IMR-90 (cell line): Measurements from ENCODE around the gene TMEM252. TPM values are rescaled to one million over a fixed set of nuclear protein-coding genes. Genes with fewer than 3 reads are reported as not detected.

Experiments
- ATAC-seq: fragments of 200-7000 bp; cut with Tn5 transposase; 2 replicates; pipeline ENCODE4 v1.9.1; 2020; ENCODE audit warnings: low read depth, mild to moderate bottlenecking, moderate library complexity
- BruUV-seq: library from RNA; stranded (reverse); fragments of 400-500 nt; replicated peaks from 2 replicates; lab custom pipeline; 2021; lab: Mats Ljungman, UMichigan
- CTCF ChIA-PET: fragments of 300-600 bp; formaldehyde crosslinking; extraction: SDS; loops from one replicate; lab custom pipeline; 2021; ENCODE audit warnings: antibody characterized with exemption; lab: Yijun Ruan, JAX
- POLR2A ChIA-PET: fragments of 300-600 bp; sonication (Branson Sonifier 250); formaldehyde crosslinking; loops from one replicate; lab custom pipeline; 2022; ENCODE audit warnings: antibody characterized with exemption; ENCODE audit not compliant: unreplicated experiment; lab: Charles Lee
- DNase-seq: peaks from one replicate; pipeline ENCODE4 v3.0.0; 2013
- H2AFZ ChIP-seq: replicated peaks from 2 replicates; pipeline ENCODE3; 2013; ENCODE audit warnings: low read length, mild to moderate bottlenecking; ENCODE audit not compliant: poor library complexity
- H2AK5ac ChIP-seq: 2 replicates; pipeline ENCODE4 v1.6.1; 2013; ENCODE audit warnings: low read depth, low read length, inconsistent platforms
- H2AK9ac ChIP-seq: replicated peaks from 2 replicates; pipeline ENCODE3; 2013; ENCODE audit warnings: mild to moderate bottlenecking, low read depth, low read length, moderate library complexity; ENCODE audit not compliant: poor library complexity
- H2BK120ac ChIP-seq: 2 replicates; pipeline ENCODE4 v1.6.1; 2013; ENCODE audit warnings: low read depth, low read length, inconsistent platforms
- H2BK15ac ChIP-seq: 3 replicates; pipeline ENCODE4 v1.6.1; 2013; ENCODE audit warnings: low read depth, low read length, inconsistent platforms
- H2BK20ac ChIP-seq: 2 replicates; pipeline ENCODE4 v1.6.1; 2013; ENCODE audit warnings: low read depth, mild to moderate bottlenecking, inconsistent platforms, low read length, moderate library complexity
- H2BK5ac ChIP-seq: 2 replicates; pipeline ENCODE4 v1.6.1; 2013; ENCODE audit warnings: mild to moderate bottlenecking, low read depth, low read length, inconsistent platforms; ENCODE audit not compliant: poor library complexity, severe bottlenecking
- H3K14ac ChIP-seq: replicated peaks from 2 replicates; pipeline ENCODE4 v1.6.1; 2013; ENCODE audit warnings: low read depth, low read length, inconsistent platforms
- H3K18ac ChIP-seq: 2 replicates; pipeline ENCODE4 v1.6.1; 2013; ENCODE audit warnings: low read depth, low read length, control low read depth
- H3K23ac ChIP-seq: 2 replicates; pipeline ENCODE4 v1.6.1; 2013; ENCODE audit warnings: low read depth, low read length, inconsistent platforms
- H3K27ac ChIP-seq: 2 replicates; pipeline ENCODE4 v1.5.1; 2013; ENCODE audit warnings: mild to moderate bottlenecking, control low read depth, low read length; ENCODE audit not compliant: insufficient read depth
- H3K27me3 ChIP-seq: 2 replicates; pipeline ENCODE4 v1.6.1; 2013; ENCODE audit warnings: low read length; ENCODE audit not compliant: control insufficient read depth, insufficient read depth
- H3K36me3 ChIP-seq: 2 replicates; pipeline ENCODE4 v1.6.1; 2013; ENCODE audit warnings: low read length, mixed read lengths; ENCODE audit not compliant: control insufficient read depth, insufficient read depth
- H3K4ac ChIP-seq: 2 replicates; pipeline ENCODE4 v1.6.1; 2013; ENCODE audit warnings: low read depth, low read length, inconsistent platforms
- H3K4me1 ChIP-seq: 2 replicates; pipeline ENCODE4 v1.6.1; 2013; ENCODE audit warnings: low read length, mixed read lengths; ENCODE audit not compliant: control insufficient read depth, insufficient read depth
- H3K4me2 ChIP-seq: 2 replicates; pipeline ENCODE4 v1.6.1; 2013; ENCODE audit warnings: low read depth, mild to moderate bottlenecking, control low read depth, low read length, moderate library complexity
- H3K4me3 ChIP-seq: 2 replicates; pipeline ENCODE4 v1.5.1; 2013; ENCODE audit warnings: low read depth, mild to moderate bottlenecking, control low read depth, low read length, moderate library complexity; ENCODE audit not compliant: insufficient read depth
- H3K56ac ChIP-seq: 2 replicates; pipeline ENCODE4 v1.6.1; 2013; ENCODE audit warnings: low read length, inconsistent platforms; ENCODE audit not compliant: insufficient read depth; ENCODE audit errors: extremely low read depth
- H3K79me1 ChIP-seq, 2 experiments: 2 replicates each; pipeline ENCODE4 v1.6.1; 2013; ENCODE audit warnings: low read length in 2 of 2, inconsistent platforms in 1 of 2, low read depth in 1 of 2
- H3K9ac ChIP-seq: 2 replicates; pipeline ENCODE4 v1.6.1; 2013; ENCODE audit warnings: low read depth, low read length, control low read depth
- H3K9me1 ChIP-seq: 2 replicates; pipeline ENCODE4 v1.6.1; 2013; ENCODE audit warnings: low read length, inconsistent platforms; ENCODE audit not compliant: insufficient read depth
- H3K9me3 ChIP-seq: 2 replicates; pipeline ENCODE4 v1.6.1; 2013; ENCODE audit warnings: low read length; ENCODE audit not compliant: control insufficient read depth, insufficient read depth
- H4K20me1 ChIP-seq: 2 replicates; pipeline ENCODE4 v1.6.1; 2013; ENCODE audit warnings: low read length, inconsistent platforms; ENCODE audit not compliant: insufficient read depth
- H4K5ac ChIP-seq: 2 replicates; pipeline ENCODE4 v1.6.1; 2013; ENCODE audit warnings: mild to moderate bottlenecking, low read depth, low read length, control low read depth
- H4K8ac ChIP-seq, 2 experiments: 2 replicates each; pipeline ENCODE4 v1.6.1; 2013; ENCODE audit warnings: low read depth in 2 of 2, low read length in 2 of 2, control low read depth in 1 of 2, inconsistent platforms in 1 of 2
- H4K91ac ChIP-seq: 2 replicates; pipeline ENCODE4 v1.6.1; 2013; ENCODE audit warnings: low read depth, low read length, inconsistent platforms; ENCODE audit not compliant: insufficient read depth
- BHLHE40 ChIP-seq: fragments of 150-350 bp; IDR thresholded peaks from 2 replicates; pipeline ENCODE4 v1.6.1; 2016; ENCODE audit warnings: mild to moderate bottlenecking, low read depth, low read length
- CEBPB ChIP-seq: IDR thresholded peaks from 2 replicates; pipeline ENCODE4 v1.6.1; 2012; ENCODE audit warnings: low read depth, low read length, improper control_type of control experiment
- CHD1 ChIP-seq: IDR thresholded peaks from 2 replicates; pipeline ENCODE4 v1.6.1; 2012; ENCODE audit warnings: low read depth, low read length, improper control_type of control experiment
- FOS ChIP-seq: fragments of 150-350 bp; IDR thresholded peaks from 2 replicates; pipeline ENCODE4 v1.6.1; 2016; ENCODE audit warnings: low read depth, low read length
- MAFK ChIP-seq: IDR thresholded peaks from 2 replicates; pipeline ENCODE4 v1.6.1; 2012; ENCODE audit warnings: low read depth, low read length, improper control_type of control experiment
- MXI1 ChIP-seq: IDR thresholded peaks from 2 replicates; pipeline ENCODE4 v1.6.1; 2012; ENCODE audit warnings: low read depth, mild to moderate bottlenecking, low read length, moderate library complexity, borderline replicate concordance
- NFE2L2 ChIP-seq: fragments of 150-350 bp; IDR thresholded peaks from 2 replicates; pipeline ENCODE4 v1.6.1; 2016; ENCODE audit warnings: low read depth, mild to moderate bottlenecking, low read length
- POLR2A ChIP-seq: IDR thresholded peaks from 2 replicates; pipeline ENCODE4 v1.6.1; 2012; ENCODE audit warnings: mild to moderate bottlenecking, low read depth, low read length
- RAD21 ChIP-seq: IDR thresholded peaks from 2 replicates; pipeline ENCODE4 v1.6.1; 2012; ENCODE audit warnings: low read length, improper control_type of control experiment
- RCOR1 ChIP-seq: IDR thresholded peaks from 2 replicates; pipeline ENCODE4 v1.6.1; 2012; ENCODE audit warnings: mild to moderate bottlenecking, low read length, improper control_type of control experiment; ENCODE audit not compliant: insufficient replicate concordance
- RFX5 ChIP-seq: IDR thresholded peaks from 2 replicates; pipeline ENCODE4 v1.8.0; 2012; ENCODE audit warnings: low read depth, mild to moderate bottlenecking, low read length, moderate library complexity
- SMC3 ChIP-seq: fragments of 150-350 bp; IDR thresholded peaks from 2 replicates; pipeline ENCODE4 v1.6.1; 2016; ENCODE audit warnings: low read depth, mild to moderate bottlenecking, antibody characterized with exemption, low read length, moderate library complexity
- WGBS, 2 experiments: methylation state at CpG; one replicate each; pipeline versions ENCODE4 v1.1.5 to v1.1.7; 2013; ENCODE audit warnings: missing lambda C conversion rate in 2 of 2; ENCODE audit not compliant: insufficient read length in 1 of 2; ENCODE audit errors: extremely low coverage in 2 of 2; 5-methylcytosine and 5-hydroxymethylcytosine counted together
- dilution Hi-C: fragments of 300-500 bp; cut with HindIII; formaldehyde crosslinking; loops from one replicate; pipeline ENCODE4 v1.14.3; 2018; ENCODE audit warnings: low sequenced_read_pairs; ENCODE audit not compliant: unreplicated experiment
- in situ Hi-C: fragments of 300-500 bp; cut with MboI; formaldehyde crosslinking; loops from 3 replicates; pipeline ENCODE4 v1.14.3; 2019; ENCODE audit warnings: low sequenced_read_pairs, inconsistent platforms, mixed read lengths
- intact Hi-C: fragments of 100-400 bp; cut with micrococcal nuclease; formaldehyde crosslinking; loops from 2 replicates; pipeline ENCODE4 v1.10.0; 2022
- polyA plus RNA-seq, 3 experiments: library from polyadenylated mRNA; depleted of rRNA; stranded (reverse); fragments of >200 nt; gene quantifications; 2 replicates each; pipeline ENCODE4 v1.2.3, GENCODE V29; 2012; ENCODE audit warnings: low replicate concordance in 1 of 3
- total RNA-seq: library from RNA; depleted of rRNA; stranded (reverse); fragments of >200 nt; gene quantifications from 2 replicates; pipeline ENCODE4 v1.2.3, GENCODE V29; 2012
- TF ChIP-seq, protein P1 (sequence below): fragments of 150-350 bp; IDR thresholded peaks from 2 replicates; pipeline ENCODE4 v1.6.1; 2017; ENCODE audit warnings: mild to moderate bottlenecking, antibody characterized with exemption, low read length, low read depth
- TF ChIP-seq, protein P2 (sequence below): conservative IDR thresholded peaks from 2 replicates; pipeline ENCODE4 v1.5.1; 2012; ENCODE audit warnings: mild to moderate bottlenecking, low read depth, low read length, improper control_type of control experiment

Gene TMEM252
- total and polyA plus RNA-seq, 2 of the 4 experiments (the other 2 are of a cell fraction): not detected

DNA sequence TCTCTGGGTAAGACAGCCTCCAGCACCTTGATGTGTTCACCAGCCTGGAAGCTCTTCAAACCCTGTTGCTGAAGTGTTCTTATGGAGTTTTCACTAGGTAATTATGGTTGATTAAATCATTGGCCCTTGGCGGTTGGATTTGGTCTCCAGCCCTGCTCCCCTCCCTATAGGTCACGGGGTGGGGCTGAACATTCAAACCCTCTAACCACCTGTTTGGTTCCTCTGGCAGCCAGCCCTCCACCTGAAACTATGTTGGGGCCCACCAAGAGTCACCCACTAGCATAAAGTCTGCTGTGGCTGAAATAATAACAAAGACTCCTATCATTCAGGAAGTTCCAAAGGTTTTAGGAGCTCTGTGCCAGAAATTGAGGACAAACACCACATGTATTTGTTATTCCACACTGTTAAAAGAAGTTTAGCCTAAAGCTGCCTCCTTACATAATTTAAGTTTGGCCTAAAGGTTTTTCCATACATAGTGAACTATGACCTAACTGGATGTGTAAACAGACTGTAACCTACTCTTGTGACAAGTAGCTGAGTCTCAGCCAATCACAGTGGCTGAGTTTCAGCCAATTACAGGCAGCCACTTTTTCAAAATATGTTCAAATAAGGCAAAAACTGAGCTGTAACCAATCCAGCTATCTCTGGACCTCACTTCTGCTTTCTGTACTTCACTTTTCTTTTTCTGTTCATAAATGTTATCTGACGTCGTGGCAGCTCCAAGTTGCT is 34.8 kb downstream of the TMEM252 start:
- Histone ChIP-seq H3K4me2 (no peak overlapping the region), H3K9me1 (no peaks in the 10 kb centered on the region), H3K9ac (no peak overlapping the region), H2BK20ac (no peak overlapping the region), H3K56ac (no peak overlapping the region), H3K23ac (no peak overlapping the region), H2AK5ac (no peak overlapping the region), H3K36me3 (no peaks in the 10 kb centered on the region), H2BK5ac (no peak overlapping the region), H2BK15ac (no peak overlapping the region), H3K18ac (no peak overlapping the region; the same call in 1 of the 2 replicates), H3K4ac (no peak overlapping the region), H4K5ac (no peak overlapping the region), H3K27me3 (no peaks in the 10 kb centered on the region), H2AFZ (no peak overlapping the region), H3K4me1 (peaks cover 7% of the 10 kb centered on the region), H2AK9ac (no peak overlapping the region), H3K27ac (no peak overlapping the region), H4K91ac (no peak overlapping the region), H4K20me1 (no peaks in the 10 kb centered on the region), H4K8ac (peak overlapping the region in 1 of 2 experiments; percentile 32; a peak in 1 of 4 replicates), H2BK120ac (no peak overlapping the region), H3K9me3 (no peaks in the 10 kb centered on the region), H3K79me1 (no peaks in the 10 kb centered on the region), H3K14ac (no peak overlapping the region), H3K4me3 (no peak overlapping the region)
- ChIA-PET POLR2A (no interaction called here), CTCF (interaction anchor here (1.5 kb wide), 1 partner anchor 10 kb away, joined by 3 read pairs; no protein-coding TSS in a partner anchor)
- in situ Hi-C loops: no loop called here
- dilution Hi-C loops: no loop called here
- no CpG with 5 or more reads among the region's 4 CpGs for WGBS, 2 experiments
- TF ChIP-seq POLR2A: no peak
- TF ChIP-seq RFX5: no peak
- TF ChIP-seq NFE2L2: no peak
- TF ChIP-seq, protein P1, sequence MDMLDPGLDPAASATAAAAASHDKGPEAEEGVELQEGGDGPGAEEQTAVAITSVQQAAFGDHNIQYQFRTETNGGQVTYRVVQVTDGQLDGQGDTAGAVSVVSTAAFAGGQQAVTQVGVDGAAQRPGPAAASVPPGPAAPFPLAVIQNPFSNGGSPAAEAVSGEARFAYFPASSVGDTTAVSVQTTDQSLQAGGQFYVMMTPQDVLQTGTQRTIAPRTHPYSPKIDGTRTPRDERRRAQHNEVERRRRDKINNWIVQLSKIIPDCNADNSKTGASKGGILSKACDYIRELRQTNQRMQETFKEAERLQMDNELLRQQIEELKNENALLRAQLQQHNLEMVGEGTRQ: no peak
- TF ChIP-seq, protein P2, sequence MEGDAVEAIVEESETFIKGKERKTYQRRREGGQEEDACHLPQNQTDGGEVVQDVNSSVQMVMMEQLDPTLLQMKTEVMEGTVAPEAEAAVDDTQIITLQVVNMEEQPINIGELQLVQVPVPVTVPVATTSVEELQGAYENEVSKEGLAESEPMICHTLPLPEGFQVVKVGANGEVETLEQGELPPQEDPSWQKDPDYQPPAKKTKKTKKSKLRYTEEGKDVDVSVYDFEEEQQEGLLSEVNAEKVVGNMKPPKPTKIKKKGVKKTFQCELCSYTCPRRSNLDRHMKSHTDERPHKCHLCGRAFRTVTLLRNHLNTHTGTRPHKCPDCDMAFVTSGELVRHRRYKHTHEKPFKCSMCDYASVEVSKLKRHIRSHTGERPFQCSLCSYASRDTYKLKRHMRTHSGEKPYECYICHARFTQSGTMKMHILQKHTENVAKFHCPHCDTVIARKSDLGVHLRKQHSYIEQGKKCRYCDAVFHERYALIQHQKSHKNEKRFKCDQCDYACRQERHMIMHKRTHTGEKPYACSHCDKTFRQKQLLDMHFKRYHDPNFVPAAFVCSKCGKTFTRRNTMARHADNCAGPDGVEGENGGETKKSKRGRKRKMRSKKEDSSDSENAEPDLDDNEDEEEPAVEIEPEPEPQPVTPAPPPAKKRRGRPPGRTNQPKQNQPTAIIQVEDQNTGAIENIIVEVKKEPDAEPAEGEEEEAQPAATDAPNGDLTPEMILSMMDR: no peak
- no peak for TF ChIP-seq BHLHE40
- no peak for TF ChIP-seq CEBPB
- TF ChIP-seq SMC3: no peak
- TF ChIP-seq MXI1: no peak
- no peak for TF ChIP-seq MAFK
- TF ChIP-seq RAD21: no peak
- TF ChIP-seq CHD1: no peak
- TF ChIP-seq FOS: no peak
- TF ChIP-seq RCOR1: no peak
- no TSS peak for BruUV-seq
- DNase-seq (no peak), ATAC-seq (no peak)
- intact Hi-C loops: loop anchor here (2.0 to 5.0 kb wide), 3 partner anchors 66 to 163 kb away; partner anchors contain the start of gene PGM5
